GM12878 (cell line): Measurements from ENCODE around the gene SCYGR3. TPM values are rescaled to one million over a fixed set of nuclear protein-coding genes. Genes with fewer than 3 reads are reported as not detected.

Source experiments
- ATAC-seq: fragments of 200-7000 bp; cut with Tn5 transposase; 3 replicates; pipeline ENCODE4 v1.9.1; 2020; ENCODE audit warnings: mild to moderate bottlenecking, moderate library complexity
- BruUV-seq: library from RNA; stranded (reverse); fragments of 400-500 nt; replicated peaks from 2 replicates; lab custom pipeline; 2021; lab: Mats Ljungman, UMichigan
- CTCF ChIA-PET: fragments of 300-600 bp; sonication (Branson Sonifier 250); formaldehyde crosslinking; extraction: SDS; loops from one replicate; lab custom pipeline; 2021; ENCODE audit warnings: inconsistent platforms; lab: Yijun Ruan, JAX
- POLR2A ChIA-PET: fragments of 350-600 bp; formaldehyde crosslinking; extraction: SDS; loops from one replicate; lab custom pipeline; 2021; ENCODE audit warnings: inconsistent platforms; lab: Charles Lee
- RAD21 ChIA-PET: fragments of 300-600 bp; sonication (Branson Sonifier 250); formaldehyde crosslinking; loops from one replicate; lab custom pipeline; 2023; ENCODE audit warnings: antibody characterized with exemption; ENCODE audit not compliant: unreplicated experiment; lab: Charles Lee
- SMC1A ChIA-PET: fragments of 300-600 bp; sonication (Branson Sonifier 250); formaldehyde crosslinking; loops from one replicate; lab custom pipeline; 2023; ENCODE audit not compliant: unreplicated experiment, uncharacterized antibody; lab: Charles Lee
- DNase-seq: peaks from one replicate; pipeline ENCODE4 v3.0.0-alpha.2; 2011; ENCODE audit warnings: low read depth, low spot score
- FAIRE-seq: peaks from 3 replicates; lab custom pipeline; 2011; peaks lifted over from hg19 to GRCh38; lab: Jason Lieb, UNC
- H2AFZ ChIP-seq: 2 replicates; pipeline ENCODE4 v1.6.0; 2011; ENCODE audit warnings: low read depth, low read length, control low read depth; ENCODE audit not compliant: control insufficient read depth
- H3K27ac ChIP-seq: 2 replicates; pipeline ENCODE4 v1.5.1; 2011; ENCODE audit warnings: control low read depth; ENCODE audit not compliant: control insufficient read depth, insufficient read depth
- H3K27me3 ChIP-seq, 2 experiments: replicated peaks in 1 of 2; 2 replicates each; pipeline versions ENCODE4 v1.6.0 to v1.6.1; 2011; ENCODE audit warnings: low read length in 1 of 2; ENCODE audit not compliant: control insufficient read depth in 2 of 2, insufficient read depth in 2 of 2
- H3K36me3 ChIP-seq, 2 experiments: 2 replicates each; pipeline ENCODE4 v1.5.1; 2011; ENCODE audit warnings: low read length in 1 of 2; ENCODE audit not compliant: control insufficient read depth in 2 of 2, insufficient read depth in 2 of 2
- H3K4me1 ChIP-seq: 2 replicates; pipeline ENCODE4 v1.6.1; 2011; ENCODE audit warnings: mild to moderate bottlenecking, low read length, moderate library complexity, mixed read lengths; ENCODE audit not compliant: control insufficient read depth, insufficient read depth
- H3K4me2 ChIP-seq: 2 replicates; pipeline ENCODE4 v1.6.0; 2011; ENCODE audit warnings: control low read depth; ENCODE audit not compliant: control insufficient read depth, insufficient read depth
- H3K4me3 ChIP-seq: fragments of 200-600 bp; sonication (generic); 2 replicates; pipeline ENCODE4 v1.5.1; 2016
- H3K79me2 ChIP-seq: 2 replicates; pipeline ENCODE4 v1.6.0; 2011; ENCODE audit warnings: low read length; ENCODE audit not compliant: control insufficient read depth, insufficient read depth
- H3K9ac ChIP-seq: 2 replicates; pipeline ENCODE4 v1.8.0; 2011; ENCODE audit warnings: low read length, control low read depth, mixed read lengths; ENCODE audit not compliant: control insufficient read depth, insufficient read depth
- H3K9me3 ChIP-seq: replicated peaks from 3 replicates; pipeline ENCODE4 v1.5.1; 2011; ENCODE audit warnings: mild to moderate bottlenecking, low read length; ENCODE audit not compliant: control insufficient read depth, insufficient read depth
- H4K20me1 ChIP-seq: 2 replicates; pipeline ENCODE4 v1.6.0; 2011; ENCODE audit not compliant: control insufficient read depth, insufficient read depth
- BRCA1 ChIP-seq: IDR thresholded peaks from 2 replicates; pipeline ENCODE4 v1.6.1; 2011; ENCODE audit warnings: low read depth, low read length, improper control_type of control experiment
- CBX5 ChIP-seq: sonication (generic); IDR thresholded peaks from 2 replicates; pipeline ENCODE4 v1.6.1; 2016; ENCODE audit warnings: low read depth, moderate library complexity, mild to moderate bottlenecking, inconsistent platforms
- CREB1 ChIP-seq: IDR thresholded peaks from 2 replicates; pipeline ENCODE4 v1.6.1; 2012; ENCODE audit warnings: low read depth, mild to moderate bottlenecking, inconsistent platforms
- GABPA ChIP-seq: IDR thresholded peaks from 2 replicates; pipeline ENCODE4 v1.6.1; 2014; ENCODE audit warnings: antibody characterized with exemption, low read depth, mild to moderate bottlenecking, inconsistent platforms
- HSF1 ChIP-seq: fragments of 150-350 bp; IDR thresholded peaks from 2 replicates; pipeline ENCODE4 v1.6.1; 2014; ENCODE audit warnings: mild to moderate bottlenecking, low read depth, low read length
- NBN ChIP-seq: fragments of 450-650 bp; IDR thresholded peaks from 2 replicates; pipeline ENCODE4 v1.6.1; 2016
- SUPT20H ChIP-seq: IDR thresholded peaks from 2 replicates; pipeline ENCODE4 v1.6.1; 2011; ENCODE audit warnings: low read depth, mild to moderate bottlenecking, low read length, moderate library complexity, borderline replicate concordance; ENCODE audit not compliant: control insufficient read depth
- WGBS: methylation state at CpG from one replicate; pipeline ENCODE4 v1.1.6; 2016; ENCODE audit warnings: low lambda C conversion rate; ENCODE audit not compliant: insufficient replicate concordance, insufficient coverage; ENCODE audit errors: missing lambda C conversion rate; 5-methylcytosine and 5-hydroxymethylcytosine counted together
- in situ Hi-C: fragments of 300-500 bp; cut with MboI; formaldehyde crosslinking; loops from 9 replicates; pipeline ENCODE4 v1.14.3; 2018; ENCODE audit warnings: mixed read lengths
- intact Hi-C: fragments of 100-400 bp; cut with micrococcal nuclease; formaldehyde crosslinking; loops from one replicate; pipeline ENCODE4 v1.14.2; 2022; ENCODE audit not compliant: unreplicated experiment
- polyA plus RNA-seq, 11 experiments: library from polyadenylated mRNA; depleted of rRNA in 4 of 11; unstranded in 6 of 11; stranded (reverse) in 5 of 11; fragments of >200 nt; fragmentation: Nextera tagmentation in 4 of 11; fragmentation: Illumina TruSeq in 1 of 11; extraction: Ambion mirVana in 4 of 11; extraction: Trizol in 1 of 11; gene quantifications; 1 replicate in 1 of 11; 2 replicates in 10 of 11; pipeline versions ENCODE4 v1.2.1 to v1.2.3, GENCODE V29; 2011 to 2016; ENCODE audit warnings: inconsistent platforms in 2 of 11, missing spikeins in 2 of 11, low read depth in 1 of 11
- total RNA-seq, 4 experiments: library from RNA; depleted of rRNA in 3 of 4; stranded (reverse); fragments of >200 nt in 3 of 4; fragmentation: Illumina TruSeq in 1 of 4; extraction: Trizol in 1 of 4; gene quantifications; 2 replicates each; pipeline versions ENCODE4 v1.2.1 to v1.2.3, GENCODE V29; 2013 to 2021
- TF ChIP-seq, protein P1 (sequence below): fragments of 450-650 bp; IDR thresholded peaks from 2 replicates; pipeline ENCODE4 v1.6.1; 2017; ENCODE audit warnings: borderline replicate concordance
- TF ChIP-seq, protein P2 (sequence below): IDR thresholded peaks from 2 replicates; pipeline ENCODE4 v1.6.1; 2011; ENCODE audit warnings: borderline replicate concordance, low read depth, mild to moderate bottlenecking, moderate library complexity, low read length; ENCODE audit not compliant: insufficient read depth, poor library complexity, severe bottlenecking
- TF ChIP-seq, protein P3 (sequence below): IDR thresholded peaks from 2 replicates; pipeline ENCODE4 v1.6.1; 2012; ENCODE audit warnings: mild to moderate bottlenecking, low read depth, low read length

SCYGR3 gene
- total and polyA plus RNA-seq, 10 of the 15 experiments (the other 5 are each of a cell fraction or from before 2014, with no cell fraction given): not detected

DNA sequence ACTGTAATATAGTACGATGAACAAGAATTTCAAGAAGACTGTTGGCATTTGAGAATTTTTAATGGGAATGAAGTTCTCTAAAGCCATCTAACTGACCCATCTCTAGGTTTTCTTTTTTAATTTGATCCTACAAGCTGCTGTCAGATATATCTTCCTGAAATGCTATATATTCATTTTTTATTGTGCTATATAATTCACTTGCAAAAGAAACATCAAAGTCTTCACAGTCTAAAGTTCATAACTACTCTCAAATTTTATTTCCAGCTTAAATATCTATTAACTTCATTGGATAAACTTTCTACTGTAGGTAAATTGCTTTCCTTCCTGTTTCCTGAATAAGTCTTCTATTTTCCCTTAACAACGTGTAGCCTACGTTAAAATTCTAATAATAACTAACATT is 12.3 kb downstream of the SCYGR3 start:
- RAD21 ChIA-PET: no interaction called here
- Histone ChIP-seq H3K27me3 (no peaks in the 10 kb centered on the region), H3K4me1 (no peaks in the 10 kb centered on the region), H3K9ac (no peak overlapping the region), H3K4me3 (no peak overlapping the region), H3K27ac (no peak overlapping the region), H3K9me3 (no peaks in the 10 kb centered on the region), H3K4me2 (no peak overlapping the region), H3K36me3 (no peaks in the 10 kb centered on the region), H3K79me2 (no peaks in the 10 kb centered on the region), H2AFZ (no peak overlapping the region), H4K20me1 (no peaks in the 10 kb centered on the region)
- SMC1A ChIA-PET: interaction anchor here (0.6 kb wide), 1 partner anchor 138 kb away, joined by 3 read pairs; no protein-coding TSS in a partner anchor
- ATAC-seq: no peak
- DNase-seq: no peak
- in situ Hi-C loops (no loop called here), intact Hi-C loops (no loop called here)
- CTCF ChIA-PET: interaction anchor here (0.7 kb wide), 1 partner anchor 12 kb away, joined by 3 read pairs; no protein-coding TSS in a partner anchor
- 11% methylated on average over 3 of the region's 3 CpGs for WGBS
- no TSS peak for BruUV-seq
- POLR2A ChIA-PET: no interaction called here
- TF ChIP-seq HSF1 (no peak), SUPT20H (no peak), CBX5 (no peak), BRCA1 (no peak), GABPA (no peak), NBN (no peak), CREB1 (no peak)
- TF ChIP-seq, protein P1, sequence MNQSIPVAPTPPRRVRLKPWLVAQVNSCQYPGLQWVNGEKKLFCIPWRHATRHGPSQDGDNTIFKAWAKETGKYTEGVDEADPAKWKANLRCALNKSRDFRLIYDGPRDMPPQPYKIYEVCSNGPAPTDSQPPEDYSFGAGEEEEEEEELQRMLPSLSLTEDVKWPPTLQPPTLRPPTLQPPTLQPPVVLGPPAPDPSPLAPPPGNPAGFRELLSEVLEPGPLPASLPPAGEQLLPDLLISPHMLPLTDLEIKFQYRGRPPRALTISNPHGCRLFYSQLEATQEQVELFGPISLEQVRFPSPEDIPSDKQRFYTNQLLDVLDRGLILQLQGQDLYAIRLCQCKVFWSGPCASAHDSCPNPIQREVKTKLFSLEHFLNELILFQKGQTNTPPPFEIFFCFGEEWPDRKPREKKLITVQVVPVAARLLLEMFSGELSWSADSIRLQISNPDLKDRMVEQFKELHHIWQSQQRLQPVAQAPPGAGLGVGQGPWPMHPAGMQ: no peak
- TF ChIP-seq, protein P2, sequence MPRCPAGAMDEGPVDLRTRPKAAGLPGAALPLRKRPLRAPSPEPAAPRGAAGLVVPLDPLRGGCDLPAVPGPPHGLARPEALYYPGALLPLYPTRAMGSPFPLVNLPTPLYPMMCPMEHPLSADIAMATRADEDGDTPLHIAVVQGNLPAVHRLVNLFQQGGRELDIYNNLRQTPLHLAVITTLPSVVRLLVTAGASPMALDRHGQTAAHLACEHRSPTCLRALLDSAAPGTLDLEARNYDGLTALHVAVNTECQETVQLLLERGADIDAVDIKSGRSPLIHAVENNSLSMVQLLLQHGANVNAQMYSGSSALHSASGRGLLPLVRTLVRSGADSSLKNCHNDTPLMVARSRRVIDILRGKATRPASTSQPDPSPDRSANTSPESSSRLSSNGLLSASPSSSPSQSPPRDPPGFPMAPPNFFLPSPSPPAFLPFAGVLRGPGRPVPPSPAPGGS: no peak
- TF ChIP-seq, protein P3, sequence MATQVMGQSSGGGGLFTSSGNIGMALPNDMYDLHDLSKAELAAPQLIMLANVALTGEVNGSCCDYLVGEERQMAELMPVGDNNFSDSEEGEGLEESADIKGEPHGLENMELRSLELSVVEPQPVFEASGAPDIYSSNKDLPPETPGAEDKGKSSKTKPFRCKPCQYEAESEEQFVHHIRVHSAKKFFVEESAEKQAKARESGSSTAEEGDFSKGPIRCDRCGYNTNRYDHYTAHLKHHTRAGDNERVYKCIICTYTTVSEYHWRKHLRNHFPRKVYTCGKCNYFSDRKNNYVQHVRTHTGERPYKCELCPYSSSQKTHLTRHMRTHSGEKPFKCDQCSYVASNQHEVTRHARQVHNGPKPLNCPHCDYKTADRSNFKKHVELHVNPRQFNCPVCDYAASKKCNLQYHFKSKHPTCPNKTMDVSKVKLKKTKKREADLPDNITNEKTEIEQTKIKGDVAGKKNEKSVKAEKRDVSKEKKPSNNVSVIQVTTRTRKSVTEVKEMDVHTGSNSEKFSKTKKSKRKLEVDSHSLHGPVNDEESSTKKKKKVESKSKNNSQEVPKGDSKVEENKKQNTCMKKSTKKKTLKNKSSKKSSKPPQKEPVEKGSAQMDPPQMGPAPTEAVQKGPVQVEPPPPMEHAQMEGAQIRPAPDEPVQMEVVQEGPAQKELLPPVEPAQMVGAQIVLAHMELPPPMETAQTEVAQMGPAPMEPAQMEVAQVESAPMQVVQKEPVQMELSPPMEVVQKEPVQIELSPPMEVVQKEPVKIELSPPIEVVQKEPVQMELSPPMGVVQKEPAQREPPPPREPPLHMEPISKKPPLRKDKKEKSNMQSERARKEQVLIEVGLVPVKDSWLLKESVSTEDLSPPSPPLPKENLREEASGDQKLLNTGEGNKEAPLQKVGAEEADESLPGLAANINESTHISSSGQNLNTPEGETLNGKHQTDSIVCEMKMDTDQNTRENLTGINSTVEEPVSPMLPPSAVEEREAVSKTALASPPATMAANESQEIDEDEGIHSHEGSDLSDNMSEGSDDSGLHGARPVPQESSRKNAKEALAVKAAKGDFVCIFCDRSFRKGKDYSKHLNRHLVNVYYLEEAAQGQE: no peak
- FAIRE-seq: no peak
